Measurements from ENCODE around the gene ESPNL. TPM values are rescaled to one million over a fixed set of nuclear protein-coding genes. Genes with fewer than 3 reads are reported as not detected.

The ESPNL gene
- total RNA-seq, 4 donors from 2014 or later: 0.22 to 0.68 TPM; not detected in 2

- no peak for TF ChIP-seq CTCF (IDR thresholded peaks at IDR 0.05; ENCODE audit: low read depth)
Measured at GRCh38 chr2:238121511-238122286, 21.6 kb downstream of the ESPNL start.

GRCh38 chr2:238122287-238123217, 22.4 kb downstream of the ESPNL start:
- no peak for TF ChIP-seq CTCF (IDR thresholded peaks at IDR 0.05; ENCODE audit: low read depth)

GRCh38 chr2:238123218-238123971, 23.3 kb downstream of the ESPNL start:
- no peak for TF ChIP-seq CTCF (IDR thresholded peaks at IDR 0.05; ENCODE audit: low read depth)

- TF ChIP-seq CTCF (IDR thresholded peaks at IDR 0.05; ENCODE audit: low read depth): no peak
Measured at GRCh38 chr2:238123991-238124470, 23.9 kb downstream of the ESPNL start.

GRCh38 chr2:238124488-238125126, 24.5 kb downstream of the ESPNL start:
- no peak for TF ChIP-seq CTCF (IDR thresholded peaks at IDR 0.05; ENCODE audit: low read depth)

GRCh38 chr2:238125127-238125885, 25.2 kb downstream of the ESPNL start:
- TF ChIP-seq CTCF (IDR thresholded peaks at IDR 0.05; ENCODE audit: low read depth): no peak

Data from subcutaneous adipose tissue (tissue), 4 donors.